HepG2 (cell line): ENCODE measurements around the gene TAF1D. TPM values are rescaled to one million over a fixed set of nuclear protein-coding genes. Genes with fewer than 3 reads are reported as not detected.

Experiments used
- BHLHE40 ChIP-seq: IDR thresholded peaks from 2 replicates; pipeline ENCODE4 v1.6.1; 2011; ENCODE audit warnings: low read length, improper control_type of control experiment
- EP300 ChIP-seq, 3 experiments: sonication (generic) in 1 of 3; formaldehyde crosslinking in 1 of 3; IDR thresholded peaks; 2 replicates each; pipeline versions ENCODE4 v1.5.1 to v1.6.1; 2011 to 2020; ENCODE audit warnings: low read depth in 2 of 3, low read length in 2 of 3, borderline replicate concordance in 1 of 3, improper control_type of control experiment in 1 of 3, mild to moderate bottlenecking in 1 of 3, missing genetic modification reagents in 1 of 3, moderate library complexity in 1 of 3
- ETV6 ChIP-seq: sonication (generic); formaldehyde crosslinking; conservative IDR thresholded peaks from 2 replicates; pipeline ENCODE4 v1.4.0; 2020; ENCODE audit warnings: missing genetic modification reagents
- LCORL ChIP-seq, 2 experiments: fragments of 450-650 bp in 1 of 2; sonication (generic) in 1 of 2; formaldehyde crosslinking in 1 of 2; IDR thresholded peaks; 2 replicates each; pipeline versions ENCODE4 v1.5.0 to v1.6.1; 2017 to 2020; ENCODE audit warnings: antibody characterized with exemption in 1 of 2, missing genetic modification reagents in 1 of 2
- POGZ ChIP-seq: sonication (generic); formaldehyde crosslinking; IDR thresholded peaks from 2 replicates; pipeline ENCODE4 v1.4.0; 2020; ENCODE audit warnings: mild to moderate bottlenecking, missing genetic modification reagents
- POLR2AphosphoS5 ChIP-seq: IDR thresholded peaks from 2 replicates; pipeline ENCODE4 v1.6.1; 2012; ENCODE audit warnings: low read depth, low read length
- PTBP1 ChIP-seq: fragments of 200-400 bp; formaldehyde crosslinking; IDR thresholded peaks from 2 replicates; pipeline ENCODE4 v1.6.1; 2018; ENCODE audit warnings: low read length, low read depth; ENCODE audit not compliant: poor library complexity, severe bottlenecking
- RFXAP ChIP-seq: sonication (generic); formaldehyde crosslinking; IDR thresholded peaks from 2 replicates; pipeline ENCODE4 v1.4.0; 2020; ENCODE audit warnings: missing genetic modification reagents, borderline replicate concordance
- TARDBP ChIP-seq: sonication (generic); formaldehyde crosslinking; IDR thresholded peaks from 2 replicates; pipeline ENCODE4 v1.8.0; 2022; ENCODE audit warnings: mild to moderate bottlenecking, missing genetic modification reagents
- ZNF205 ChIP-seq: IDR thresholded peaks from 2 replicates; pipeline ENCODE4 v1.6.1; 2018; ENCODE audit warnings: missing biosample characterization, missing genetic modification reagents
- ZNF550 ChIP-seq: sonication (generic); formaldehyde crosslinking; IDR thresholded peaks from 2 replicates; pipeline ENCODE4 v1.4.0; 2020; ENCODE audit warnings: mild to moderate bottlenecking, missing genetic modification reagents, borderline replicate concordance
- ZNF556 ChIP-seq: sonication (generic); formaldehyde crosslinking; IDR thresholded peaks from 2 replicates; pipeline ENCODE4 v1.4.0; 2020; ENCODE audit warnings: mild to moderate bottlenecking, missing genetic modification reagents, borderline replicate concordance
- ZNF775 ChIP-seq: sonication (generic); formaldehyde crosslinking; IDR thresholded peaks from 2 replicates; pipeline ENCODE4 v1.4.0; 2020; ENCODE audit warnings: missing genetic modification reagents, mild to moderate bottlenecking, moderate library complexity, borderline replicate concordance
- ZSCAN21 ChIP-seq: sonication (generic); formaldehyde crosslinking; IDR thresholded peaks from 2 replicates; pipeline ENCODE4 v1.8.0; 2022; ENCODE audit warnings: mild to moderate bottlenecking, missing genetic modification reagents, moderate library complexity, borderline replicate concordance
- ZSCAN29 ChIP-seq: sonication (generic); formaldehyde crosslinking; conservative IDR thresholded peaks from 2 replicates; pipeline ENCODE4 v1.4.0; 2020; ENCODE audit warnings: mild to moderate bottlenecking, missing genetic modification reagents
- polyA plus RNA-seq, 8 experiments: library from polyadenylated mRNA; depleted of rRNA in 3 of 8; stranded (reverse) in 7 of 8; unstranded in 1 of 8; fragments of >200 nt; fragmentation: Illumina TruSeq in 4 of 8; extraction: Trizol in 4 of 8; gene quantifications; 2 replicates each; pipeline versions ENCODE4 v1.2.1 to v1.2.3, GENCODE V29; 2011 to 2016; ENCODE audit warnings: low read depth in 4 of 8, missing spikeins in 1 of 8, mixed read lengths in 1 of 8; ENCODE audit not compliant: insufficient read depth in 1 of 8
- total RNA-seq, 5 experiments: library from RNA; depleted of rRNA; stranded (reverse); fragments of >200 nt; fragmentation: Illumina TruSeq; extraction: Trizol; gene quantifications; 2 replicates each; pipeline ENCODE4 v1.2.3, GENCODE V29; 2016; ENCODE audit warnings: low read depth in 1 of 5
- TF ChIP-seq, protein P1 (sequence below): sonication (generic); formaldehyde crosslinking; IDR thresholded peaks from 2 replicates; pipeline ENCODE4 v1.4.0; 2020; ENCODE audit warnings: missing genetic modification reagents
- TF ChIP-seq, protein P2 (sequence below): sonication (generic); formaldehyde crosslinking; IDR thresholded peaks from 2 replicates; pipeline ENCODE4 v1.9.0; 2022; ENCODE audit warnings: low read depth, missing genetic modification reagents
- TF ChIP-seq, protein P3 (sequence below): sonication (generic); formaldehyde crosslinking; IDR thresholded peaks from 2 replicates; pipeline ENCODE4 v1.9.0; 2021; ENCODE audit warnings: missing genetic modification reagents, borderline replicate concordance
- TF ChIP-seq, protein P4 (sequence below): sonication (generic); IDR thresholded peaks from 2 replicates; pipeline ENCODE4 v1.6.1; 2016; ENCODE audit warnings: low read depth, borderline replicate concordance
- TF ChIP-seq, protein P5 (sequence below): sonication (generic); formaldehyde crosslinking; IDR thresholded peaks from 2 replicates; pipeline ENCODE4 v1.8.1; 2022; ENCODE audit warnings: mild to moderate bottlenecking, missing genetic modification reagents

TAF1D gene
- total and polyA plus RNA-seq, 2 of the 13 experiments (the other 11 are each of a cell fraction or from before 2014, with no cell fraction given) = 132 to 207 TPM

DNA sequence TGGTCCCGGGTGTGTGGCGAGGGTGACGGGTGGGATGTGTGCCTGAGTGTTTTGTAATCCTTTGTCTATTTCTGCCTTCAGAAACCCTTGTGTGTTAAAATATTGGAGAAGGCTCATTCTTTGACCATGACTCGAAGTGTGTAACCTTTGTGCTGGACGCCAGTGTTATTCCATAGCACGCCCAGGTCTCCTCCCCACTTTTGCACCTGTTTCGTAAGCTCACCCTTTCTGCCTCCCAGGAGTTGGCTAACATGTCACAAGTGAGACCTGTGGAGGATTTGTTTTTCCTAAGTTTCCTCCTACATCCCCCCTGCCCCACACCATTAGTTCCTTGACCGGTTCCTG, 559 bp upstream of the TAF1D start (continued):
- TF ChIP-seq, protein P1, sequence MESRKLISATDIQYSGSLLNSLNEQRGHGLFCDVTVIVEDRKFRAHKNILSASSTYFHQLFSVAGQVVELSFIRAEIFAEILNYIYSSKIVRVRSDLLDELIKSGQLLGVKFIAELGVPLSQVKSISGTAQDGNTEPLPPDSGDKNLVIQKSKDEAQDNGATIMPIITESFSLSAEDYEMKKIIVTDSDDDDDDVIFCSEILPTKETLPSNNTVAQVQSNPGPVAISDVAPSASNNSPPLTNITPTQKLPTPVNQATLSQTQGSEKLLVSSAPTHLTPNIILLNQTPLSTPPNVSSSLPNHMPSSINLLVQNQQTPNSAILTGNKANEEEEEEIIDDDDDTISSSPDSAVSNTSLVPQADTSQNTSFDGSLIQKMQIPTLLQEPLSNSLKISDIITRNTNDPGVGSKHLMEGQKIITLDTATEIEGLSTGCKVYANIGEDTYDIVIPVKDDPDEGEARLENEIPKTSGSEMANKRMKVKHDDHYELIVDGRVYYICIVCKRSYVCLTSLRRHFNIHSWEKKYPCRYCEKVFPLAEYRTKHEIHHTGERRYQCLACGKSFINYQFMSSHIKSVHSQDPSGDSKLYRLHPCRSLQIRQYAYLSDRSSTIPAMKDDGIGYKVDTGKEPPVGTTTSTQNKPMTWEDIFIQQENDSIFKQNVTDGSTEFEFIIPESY (CRISPR knock-in tag) = no peak
- TF ChIP-seq ZNF550 (CRISPR knock-in tag) = no peak
- TF ChIP-seq, protein P2, sequence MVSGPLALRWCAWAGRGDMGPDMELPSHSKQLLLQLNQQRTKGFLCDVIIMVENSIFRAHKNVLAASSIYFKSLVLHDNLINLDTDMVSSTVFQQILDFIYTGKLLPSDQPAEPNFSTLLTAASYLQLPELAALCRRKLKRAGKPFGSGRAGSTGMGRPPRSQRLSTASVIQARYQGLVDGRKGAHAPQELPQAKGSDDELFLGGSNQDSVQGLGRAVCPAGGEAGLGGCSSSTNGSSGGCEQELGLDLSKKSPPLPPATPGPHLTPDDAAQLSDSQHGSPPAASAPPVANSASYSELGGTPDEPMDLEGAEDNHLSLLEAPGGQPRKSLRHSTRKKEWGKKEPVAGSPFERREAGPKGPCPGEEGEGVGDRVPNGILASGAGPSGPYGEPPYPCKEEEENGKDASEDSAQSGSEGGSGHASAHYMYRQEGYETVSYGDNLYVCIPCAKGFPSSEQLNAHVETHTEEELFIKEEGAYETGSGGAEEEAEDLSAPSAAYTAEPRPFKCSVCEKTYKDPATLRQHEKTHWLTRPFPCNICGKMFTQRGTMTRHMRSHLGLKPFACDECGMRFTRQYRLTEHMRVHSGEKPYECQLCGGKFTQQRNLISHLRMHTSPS (CRISPR knock-in tag) = no peak
- no peak for TF ChIP-seq RFXAP
- no peak for TF ChIP-seq ZSCAN29 (CRISPR knock-in tag)
- no peak for TF ChIP-seq POGZ (CRISPR knock-in tag)
- TF ChIP-seq, protein P3, sequence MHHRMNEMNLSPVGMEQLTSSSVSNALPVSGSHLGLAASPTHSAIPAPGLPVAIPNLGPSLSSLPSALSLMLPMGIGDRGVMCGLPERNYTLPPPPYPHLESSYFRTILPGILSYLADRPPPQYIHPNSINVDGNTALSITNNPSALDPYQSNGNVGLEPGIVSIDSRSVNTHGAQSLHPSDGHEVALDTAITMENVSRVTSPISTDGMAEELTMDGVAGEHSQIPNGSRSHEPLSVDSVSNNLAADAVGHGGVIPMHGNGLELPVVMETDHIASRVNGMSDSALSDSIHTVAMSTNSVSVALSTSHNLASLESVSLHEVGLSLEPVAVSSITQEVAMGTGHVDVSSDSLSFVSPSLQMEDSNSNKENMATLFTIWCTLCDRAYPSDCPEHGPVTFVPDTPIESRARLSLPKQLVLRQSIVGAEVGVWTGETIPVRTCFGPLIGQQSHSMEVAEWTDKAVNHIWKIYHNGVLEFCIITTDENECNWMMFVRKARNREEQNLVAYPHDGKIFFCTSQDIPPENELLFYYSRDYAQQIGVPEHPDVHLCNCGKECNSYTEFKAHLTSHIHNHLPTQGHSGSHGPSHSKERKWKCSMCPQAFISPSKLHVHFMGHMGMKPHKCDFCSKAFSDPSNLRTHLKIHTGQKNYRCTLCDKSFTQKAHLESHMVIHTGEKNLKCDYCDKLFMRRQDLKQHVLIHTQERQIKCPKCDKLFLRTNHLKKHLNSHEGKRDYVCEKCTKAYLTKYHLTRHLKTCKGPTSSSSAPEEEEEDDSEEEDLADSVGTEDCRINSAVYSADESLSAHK (CRISPR knock-in tag) = no peak
- TF ChIP-seq, protein P4, sequence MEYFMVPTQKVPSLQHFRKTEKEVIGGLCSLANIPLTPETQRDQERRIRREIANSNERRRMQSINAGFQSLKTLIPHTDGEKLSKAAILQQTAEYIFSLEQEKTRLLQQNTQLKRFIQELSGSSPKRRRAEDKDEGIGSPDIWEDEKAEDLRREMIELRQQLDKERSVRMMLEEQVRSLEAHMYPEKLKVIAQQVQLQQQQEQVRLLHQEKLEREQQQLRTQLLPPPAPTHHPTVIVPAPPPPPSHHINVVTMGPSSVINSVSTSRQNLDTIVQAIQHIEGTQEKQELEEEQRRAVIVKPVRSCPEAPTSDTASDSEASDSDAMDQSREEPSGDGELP = 0 out of 2 replicates have a peak, but pooled peaks have one; percentile 25
- TF ChIP-seq TARDBP = peak; percentile 15; the same call in 1 of the 2 replicates
- TF ChIP-seq, protein P5, sequence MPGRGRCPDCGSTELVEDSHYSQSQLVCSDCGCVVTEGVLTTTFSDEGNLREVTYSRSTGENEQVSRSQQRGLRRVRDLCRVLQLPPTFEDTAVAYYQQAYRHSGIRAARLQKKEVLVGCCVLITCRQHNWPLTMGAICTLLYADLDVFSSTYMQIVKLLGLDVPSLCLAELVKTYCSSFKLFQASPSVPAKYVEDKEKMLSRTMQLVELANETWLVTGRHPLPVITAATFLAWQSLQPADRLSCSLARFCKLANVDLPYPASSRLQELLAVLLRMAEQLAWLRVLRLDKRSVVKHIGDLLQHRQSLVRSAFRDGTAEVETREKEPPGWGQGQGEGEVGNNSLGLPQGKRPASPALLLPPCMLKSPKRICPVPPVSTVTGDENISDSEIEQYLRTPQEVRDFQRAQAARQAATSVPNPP = 0 out of 2 replicates have a peak, but pooled peaks have one; percentile 54
- TF ChIP-seq ZSCAN21 = no peak
- TF ChIP-seq PTBP1 = no peak
- TF ChIP-seq EP300 (IDR thresholded peaks at IDR 0.05; ENCODE audit: low read depth in 2 of 2, low read length in 2 of 2) = peak in 1 of 2 experiments; percentile 75; a peak in 2 of 4 replicates
- no peak for TF ChIP-seq EP300 (CRISPR knock-in tag; IDR thresholded peaks at IDR 0.05; ENCODE audit: borderline replicate concordance)
- no peak; the same call in 1 of the 2 replicates for TF ChIP-seq ZNF556 (CRISPR knock-in tag)
- TF ChIP-seq LCORL (IDR thresholded peaks at IDR 0.05) = no peak
- peak; percentile 66; the same call in 1 of the 2 replicates for TF ChIP-seq LCORL (CRISPR knock-in tag; IDR thresholded peaks at IDR 0.05)
- TF ChIP-seq ZNF205 (CRISPR knock-in tag) = no peak
- no peak for TF ChIP-seq ZNF775 (CRISPR knock-in tag)
- no peak for TF ChIP-seq ETV6
- peak; percentile 46 for TF ChIP-seq POLR2AphosphoS5
- peak; percentile 16; the same call in 1 of the 2 replicates for TF ChIP-seq BHLHE40
